Muscle layer of duodenum (tissue), 2 donors: ENCODE data around the gene ZBTB20.

Experiments used
- H3K27ac ChIP-seq: one replicate; pipeline ENCODE4 v1.7.0; 2013; ENCODE audit warnings: mild to moderate bottlenecking, low read length
- H3K27me3 ChIP-seq: one replicate; pipeline ENCODE4 v1.7.0; 2013; ENCODE audit warnings: low read depth, mild to moderate bottlenecking, control low read depth, low read length
- H3K36me3 ChIP-seq, 2 donors: one replicate each; pipeline ENCODE4 v1.7.0; 2013; ENCODE audit warnings: low read length in 2 of 2, control low read depth in 1 of 2, mild to moderate bottlenecking in 1 of 2; ENCODE audit not compliant: insufficient read depth in 2 of 2, control insufficient read depth in 1 of 2
- H3K4me1 ChIP-seq, 2 donors: one replicate each; pipeline ENCODE4 v1.7.0; 2013; ENCODE audit warnings: low read length in 2 of 2, mild to moderate bottlenecking in 2 of 2, control low read depth in 1 of 2, moderate library complexity in 1 of 2; ENCODE audit not compliant: insufficient read depth in 2 of 2, control insufficient read depth in 1 of 2
- H3K4me3 ChIP-seq, 2 donors: one replicate each; pipeline ENCODE4 v1.7.0; 2013; ENCODE audit warnings: low read length in 2 of 2, low read depth in 1 of 2, mild to moderate bottlenecking in 1 of 2
- H3K9me3 ChIP-seq, 2 donors: one replicate each; pipeline ENCODE4 v1.7.0; 2013; ENCODE audit warnings: low read length in 2 of 2, control low read depth in 1 of 2, mild to moderate bottlenecking in 1 of 2; ENCODE audit not compliant: control insufficient read depth in 1 of 2
- donor health status: healthy.

ZBTB20 gene

DNA sequence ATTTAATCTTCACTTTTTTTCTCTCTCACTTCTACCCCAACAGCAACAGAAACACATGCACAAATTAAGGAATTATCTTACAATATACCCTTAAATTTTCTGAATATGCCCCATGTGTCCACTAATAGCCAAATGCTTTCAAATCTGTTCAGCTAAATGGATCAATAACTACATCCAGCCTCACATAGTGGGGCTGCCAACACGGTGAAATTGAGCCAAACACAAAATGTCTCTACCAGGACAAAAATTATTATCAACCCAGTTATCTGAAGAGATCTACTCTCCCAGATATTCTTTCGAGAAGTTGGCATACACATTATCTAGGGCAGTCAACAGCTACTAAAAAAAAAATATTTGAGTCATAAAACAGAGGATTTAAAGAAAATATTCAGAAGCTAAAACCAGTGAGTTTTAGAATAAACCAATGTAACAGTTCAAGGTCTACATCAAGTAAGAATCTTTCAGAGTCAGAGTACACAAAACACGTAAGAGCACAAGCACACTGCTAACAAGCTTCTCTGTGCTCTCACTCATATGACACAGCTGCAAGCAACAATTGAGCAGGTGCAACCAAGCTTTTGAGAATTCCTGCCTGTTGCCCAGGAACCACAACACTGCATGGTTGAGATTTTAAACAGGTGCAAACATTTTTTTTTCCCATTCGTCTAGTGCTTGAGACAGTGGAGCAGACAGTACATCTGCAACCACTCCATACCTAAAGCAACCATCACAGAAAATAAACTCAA, 247.7 kb downstream of the ZBTB20 start:
- H3K4me3 ChIP-seq, result no peak overlapping the region
- no peaks in the 10 kb centered on the region for H3K36me3 ChIP-seq
- H3K27me3 ChIP-seq, result no peaks in the 10 kb centered on the region
- H3K9me3 ChIP-seq, result no peaks in the 10 kb centered on the region
- no peak overlapping the region for H3K27ac ChIP-seq
- peaks cover 16 to 20% of the 10 kb centered on the region in 2 donors for H3K4me1 ChIP-seq

DNA sequence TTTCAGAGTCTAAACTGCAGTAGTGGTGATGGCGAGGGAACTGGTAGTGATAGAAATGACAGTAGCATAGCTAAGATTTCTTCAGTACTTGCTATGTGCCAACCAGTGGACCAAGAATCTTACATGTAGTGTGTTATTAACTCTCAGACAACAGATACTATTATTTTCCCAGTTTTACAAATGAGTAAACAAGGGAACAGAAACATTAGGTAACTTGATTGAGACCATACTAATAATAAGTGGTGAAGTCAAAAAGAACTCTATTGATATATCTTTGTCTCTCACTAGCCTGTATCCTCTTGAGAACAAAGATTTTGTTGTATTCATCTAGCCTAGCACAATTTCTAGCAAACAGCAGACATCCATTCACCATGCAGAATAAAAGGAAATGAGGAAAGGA, 250.1 kb downstream of the ZBTB20 start:
- Histone ChIP-seq H3K27ac (no peak overlapping the region), H3K4me1 (peaks cover 3 to 10% of the 10 kb centered on the region in 2 donors), H3K36me3 (no peaks in the 10 kb centered on the region), H3K9me3 (no peaks in the 10 kb centered on the region), H3K27me3 (no peaks in the 10 kb centered on the region), H3K4me3 (no peak overlapping the region)

DNA sequence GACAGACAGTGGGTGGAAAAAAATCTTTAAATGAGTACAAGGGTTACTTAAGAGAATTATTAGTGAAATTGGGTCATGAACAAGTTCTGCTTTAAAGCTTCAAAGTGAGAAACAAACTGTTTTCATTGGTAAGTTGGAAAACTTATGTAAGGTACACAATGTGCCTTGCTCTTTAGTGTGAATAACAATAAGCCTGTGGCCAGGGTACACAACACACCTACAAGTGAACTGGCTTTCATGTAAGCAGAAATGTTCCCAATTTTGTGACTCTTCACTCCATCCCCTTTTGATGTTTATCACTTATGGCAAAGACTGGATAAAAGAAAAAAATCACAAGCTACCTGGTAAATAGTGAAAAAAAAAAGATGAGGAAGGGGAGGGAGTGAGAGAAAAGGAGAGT, 253.7 kb downstream of the ZBTB20 start:
- Histone ChIP-seq H3K27ac (no peak overlapping the region), H3K9me3 (no peaks in the 10 kb centered on the region), H3K4me1 (no peaks in the 10 kb centered on the region), H3K36me3 (no peaks in the 10 kb centered on the region), H3K4me3 (no peak overlapping the region), H3K27me3 (no peaks in the 10 kb centered on the region)

DNA sequence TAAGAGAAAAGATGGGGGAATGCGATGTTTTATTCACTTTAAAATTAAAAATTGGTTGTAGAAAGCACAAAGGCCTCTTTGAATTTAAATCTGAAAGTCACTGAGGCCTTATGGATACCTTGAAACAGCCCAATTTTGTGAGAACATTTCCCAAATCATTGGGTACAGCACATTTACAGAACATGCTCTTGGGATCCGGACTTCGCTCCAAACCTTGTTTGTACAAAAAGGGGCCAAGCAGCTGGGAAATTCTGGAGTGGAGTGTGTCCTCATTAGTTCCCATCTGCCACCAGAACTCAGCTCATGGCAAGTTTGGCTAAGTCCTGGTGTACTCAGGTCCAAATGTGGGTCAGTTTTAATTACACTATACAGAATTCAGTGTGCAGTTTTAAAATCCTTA, 254.2 kb downstream of the ZBTB20 start:
- Histone ChIP-seq H3K27me3 (no peaks in the 10 kb centered on the region), H3K4me3 (no peak overlapping the region), H3K27ac (no peak overlapping the region), H3K36me3 (no peaks in the 10 kb centered on the region), H3K9me3 (no peaks in the 10 kb centered on the region), H3K4me1 (no peaks in the 10 kb centered on the region)

DNA sequence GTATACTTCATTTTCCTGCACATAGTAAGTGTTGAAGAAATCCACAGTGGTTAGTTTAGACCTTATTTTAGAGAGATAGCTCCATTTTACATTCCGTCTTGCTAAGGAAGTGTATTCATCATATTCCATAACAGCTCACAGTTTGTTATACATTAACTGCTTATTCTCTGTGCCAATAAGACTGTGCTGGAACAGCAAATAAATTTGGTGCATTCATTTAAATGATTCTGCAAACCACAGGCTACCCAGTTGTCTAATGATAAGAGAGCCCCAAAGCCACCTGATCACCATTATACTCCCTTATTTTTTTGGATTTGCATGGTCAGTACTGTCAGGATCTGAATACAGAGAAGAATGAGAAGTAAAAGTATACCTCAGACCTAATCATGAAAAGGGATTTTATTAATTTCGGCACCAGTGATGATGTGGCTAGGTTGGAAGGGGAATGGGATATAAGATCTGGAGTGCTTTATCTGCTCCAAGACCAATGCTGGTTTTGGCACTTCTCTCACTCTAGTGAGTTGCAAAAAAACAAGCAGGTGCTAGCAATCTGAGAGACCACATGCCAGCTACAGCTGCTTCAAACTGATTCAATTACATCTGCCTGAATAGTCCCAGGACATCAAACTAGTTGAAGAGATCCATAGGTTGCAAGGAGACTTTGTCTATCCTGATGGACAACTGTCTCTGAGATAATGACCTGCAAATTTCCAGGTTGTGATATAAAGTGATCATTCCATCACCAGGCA, 254.8 kb downstream of the ZBTB20 start:
- H3K27ac ChIP-seq, result no peak overlapping the region
- H3K36me3 ChIP-seq, result no peaks in the 10 kb centered on the region
- H3K27me3 ChIP-seq, result no peaks in the 10 kb centered on the region
- H3K9me3 ChIP-seq, result no peaks in the 10 kb centered on the region
- no peaks in the 10 kb centered on the region for H3K4me1 ChIP-seq
- H3K4me3 ChIP-seq, result no peak overlapping the region

DNA sequence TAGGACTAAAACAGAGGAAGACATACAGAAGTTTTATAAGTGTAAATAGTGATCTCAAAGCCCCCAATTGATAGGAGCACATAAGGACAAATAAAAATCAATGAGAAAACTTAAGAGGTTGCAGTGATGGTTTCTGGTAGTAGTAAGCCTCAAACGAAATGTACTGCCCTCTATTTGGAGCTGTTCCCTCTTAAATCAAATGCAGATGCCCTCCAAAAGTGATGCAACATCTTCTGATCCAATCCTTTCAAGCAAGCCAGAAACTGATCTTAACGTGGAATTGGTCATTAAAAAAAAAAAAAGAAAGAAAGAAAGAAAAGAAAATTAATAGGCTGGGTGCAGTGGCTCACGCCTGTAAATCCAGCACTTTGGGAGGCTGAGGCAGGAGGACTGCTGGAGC, 259.3 kb downstream of the ZBTB20 start:
- H3K36me3 ChIP-seq, result no peaks in the 10 kb centered on the region
- no peaks in the 10 kb centered on the region for H3K27me3 ChIP-seq
- peaks cover 0 to 4% of the 10 kb centered on the region in 2 donors for H3K4me1 ChIP-seq
- no peak overlapping the region for H3K27ac ChIP-seq
- H3K9me3 ChIP-seq, result no peaks in the 10 kb centered on the region
- no peak overlapping the region for H3K4me3 ChIP-seq

DNA sequence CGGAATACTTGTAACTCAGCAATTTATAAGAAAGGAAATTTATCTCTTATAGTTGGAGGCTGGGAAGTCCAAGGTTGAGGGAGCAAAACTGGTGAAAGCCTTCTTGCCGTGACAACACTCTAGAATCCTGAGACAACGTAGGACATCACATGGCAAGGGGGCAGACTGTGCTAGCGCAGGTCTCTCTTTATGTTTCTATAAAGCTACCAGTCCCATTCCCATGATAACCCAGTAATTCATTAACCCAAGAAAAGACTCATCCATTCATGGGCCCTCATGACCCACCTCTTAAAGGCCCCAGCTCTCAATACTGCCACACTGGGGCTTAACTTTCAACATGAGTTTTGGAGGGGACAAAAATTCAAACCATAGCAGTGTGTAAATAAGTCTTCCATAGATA, 260.2 kb downstream of the ZBTB20 start:
- peaks cover 0 to 4% of the 10 kb centered on the region in 2 donors for H3K4me1 ChIP-seq
- H3K4me3 ChIP-seq, result no peak overlapping the region
- no peaks in the 10 kb centered on the region for H3K36me3 ChIP-seq
- H3K9me3 ChIP-seq, result no peaks in the 10 kb centered on the region
- no peaks in the 10 kb centered on the region for H3K27me3 ChIP-seq
- no peak overlapping the region for H3K27ac ChIP-seq

DNA sequence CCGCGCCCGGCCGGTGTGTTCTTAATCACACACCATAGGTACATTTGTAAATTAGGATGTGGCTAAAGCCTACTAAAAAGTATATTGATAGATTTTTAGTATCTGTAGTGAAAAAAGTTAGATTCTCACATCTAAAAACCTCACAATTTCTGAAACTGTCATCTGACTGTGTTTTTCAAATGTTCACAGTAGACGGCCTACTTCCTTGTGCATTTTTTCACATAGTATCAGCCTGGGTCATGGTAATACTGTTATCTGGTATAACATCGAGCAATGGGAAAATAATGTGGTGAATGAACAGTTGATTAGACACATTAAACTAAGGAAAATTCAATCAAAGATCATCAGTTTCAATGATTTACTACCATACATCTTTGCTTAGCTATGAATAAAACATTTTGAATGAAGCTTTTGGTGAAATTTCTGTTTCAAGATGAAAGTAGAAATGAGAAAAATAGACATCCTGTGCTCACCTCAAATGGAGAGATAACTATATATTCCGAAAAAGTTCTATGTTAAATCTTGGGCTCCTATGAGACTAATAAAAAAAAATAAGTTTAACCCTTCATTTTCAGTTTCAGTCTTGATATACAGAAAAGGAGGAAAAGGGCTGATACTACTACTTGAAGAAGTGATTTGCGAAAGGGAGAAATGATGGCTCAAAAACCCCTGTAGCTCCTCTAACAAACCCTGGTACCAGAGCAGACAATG, 262.7 kb downstream of the ZBTB20 start:
- H3K9me3 ChIP-seq, result no peaks in the 10 kb centered on the region
- no peak overlapping the region for H3K27ac ChIP-seq
- no peaks in the 10 kb centered on the region for H3K36me3 ChIP-seq
- H3K4me1 ChIP-seq, result peaks cover 0 to 19% of the 10 kb centered on the region in 2 donors
- H3K27me3 ChIP-seq, result no peaks in the 10 kb centered on the region
- no peak overlapping the region for H3K4me3 ChIP-seq

DNA sequence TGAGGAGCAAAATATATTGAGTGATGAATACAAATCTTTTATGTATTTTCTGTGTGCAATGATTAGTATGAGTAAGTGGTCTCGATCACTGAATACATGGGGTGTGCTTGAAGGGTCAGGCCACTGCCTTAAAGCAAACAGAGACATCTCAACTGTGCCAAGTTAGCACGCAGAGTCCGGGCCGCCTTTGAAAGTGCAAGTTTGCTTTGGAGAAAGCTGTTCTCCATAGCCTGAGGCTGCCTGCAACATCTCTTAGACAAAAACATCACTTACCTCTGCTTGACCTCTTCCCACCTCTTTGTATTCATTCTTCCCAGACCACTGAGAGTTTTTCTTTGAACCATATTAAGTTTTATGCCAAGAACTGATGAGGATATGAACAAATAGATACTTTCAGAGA, 267.0 kb downstream of the ZBTB20 start:
- H3K27ac ChIP-seq, result no peak overlapping the region
- peaks cover 4 to 32% of the 10 kb centered on the region in 2 donors for H3K4me1 ChIP-seq
- H3K4me3 ChIP-seq, result no peak overlapping the region

DNA sequence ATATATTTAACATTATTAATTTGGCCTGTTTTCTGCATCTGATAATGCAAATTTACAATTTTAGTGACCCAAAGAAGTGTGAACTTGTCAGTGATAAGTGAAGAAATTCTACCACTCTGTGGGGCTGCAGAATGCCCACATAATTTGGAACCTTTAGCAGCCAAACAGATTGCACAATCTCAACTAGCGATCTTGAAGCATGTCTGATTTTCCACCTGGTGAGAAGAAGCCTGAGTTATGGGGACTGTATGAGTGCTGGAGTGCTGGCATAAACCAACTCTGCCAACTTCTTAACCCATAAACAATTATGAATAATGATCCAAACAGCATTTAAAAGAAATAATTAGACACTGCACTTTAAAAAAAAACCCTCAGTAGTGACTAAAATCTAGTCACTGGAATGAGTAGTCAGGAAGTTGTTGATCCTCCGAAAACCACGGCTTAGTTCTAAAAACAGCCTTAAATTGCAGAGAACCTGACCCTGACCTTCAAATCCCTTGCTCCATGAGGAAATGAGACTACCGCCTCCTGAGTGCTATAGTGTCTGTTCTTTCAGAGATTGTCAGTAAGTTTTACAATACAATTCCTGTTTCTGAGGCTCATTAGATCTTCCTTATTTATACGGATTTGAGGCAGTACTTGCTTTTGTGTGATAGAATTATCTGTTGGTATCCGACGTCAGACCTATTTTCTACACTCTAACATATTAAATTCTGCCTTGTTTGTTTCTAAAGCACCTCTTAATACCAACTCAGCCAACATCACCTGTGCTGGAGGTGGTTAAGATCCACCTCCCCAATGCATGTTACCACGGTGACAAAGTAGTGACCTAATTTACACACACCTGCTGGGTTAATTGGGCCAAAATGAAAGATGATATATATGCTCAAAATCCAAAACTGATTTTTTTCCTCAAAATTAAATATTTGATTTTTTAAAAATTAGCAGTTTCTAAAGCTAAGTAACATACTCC, 267.7 kb downstream of the ZBTB20 start:
- Histone ChIP-seq H3K4me1 (peaks cover 4 to 38% of the 10 kb centered on the region in 2 donors), H3K27me3 (no peaks in the 10 kb centered on the region), H3K36me3 (no peaks in the 10 kb centered on the region), H3K9me3 (no peaks in the 10 kb centered on the region), H3K27ac (no peak overlapping the region), H3K4me3 (no peak overlapping the region)

More for the DNA sequence above, 267.0 kb downstream of the ZBTB20 start:
- Histone ChIP-seq H3K36me3 (no peaks in the 10 kb centered on the region), H3K9me3 (no peaks in the 10 kb centered on the region), H3K27me3 (no peaks in the 10 kb centered on the region)
